HepG2 (cell line): ENCODE results near the gene KIAA1614. TPM values are rescaled to one million over a fixed set of nuclear protein-coding genes. Genes with fewer than 3 reads are reported as not detected.

Source experiments
- ATAC-seq: fragments of 200-7000 bp; cut with Tn5 transposase; 3 replicates; pipeline ENCODE4 v1.9.1; 2020; ENCODE audit warnings: mild to moderate bottlenecking, moderate library complexity
- BruUV-seq: library from RNA; stranded (reverse); fragments of 400-500 nt; replicated peaks from 2 replicates; lab custom pipeline; 2021; lab: Mats Ljungman, UMichigan
- CTCF ChIA-PET: fragments of 300-600 bp; formaldehyde crosslinking; extraction: SDS; loops from one replicate; lab custom pipeline; 2021; ENCODE audit warnings: low total read pairs, inconsistent platforms, low intra/inter-chr PET ratio; lab: Yijun Ruan, JAX
- POLR2A ChIA-PET: fragments of 350-600 bp; sonication (Branson Sonifier 250); formaldehyde crosslinking; loops from one replicate; lab custom pipeline; 2020; ENCODE audit warnings: antibody characterized with exemption, inconsistent platforms; lab: Yijun Ruan, JAX
- DNase-seq: peaks from one replicate; pipeline ENCODE4 v3.0.0-alpha.2; 2015; ENCODE audit warnings: low spot score
- FAIRE-seq: peaks from 3 replicates; lab custom pipeline; 2011; peaks lifted over from hg19 to GRCh38; lab: Jason Lieb, UNC
- H2AFZ ChIP-seq: one replicate; pipeline ENCODE4 v1.6.1; 2011; ENCODE audit warnings: low read length, inconsistent platforms
- H3K27ac ChIP-seq: fragments of 300-600 bp; 3 replicates; pipeline ENCODE4 v1.8.0; 2011; ENCODE audit warnings: mixed run types, mild to moderate bottlenecking, mixed read lengths, low read length, inconsistent platforms; ENCODE audit not compliant: insufficient read depth; ENCODE audit errors: extremely low read length
- H3K27me3 ChIP-seq, 2 experiments: fragments of 200-600 bp in 1 of 2; 2 replicates in 1 of 2; 3 replicates in 1 of 2; pipeline versions ENCODE4 v1.6.0 to v1.8.0; 2011; ENCODE audit warnings: low read length in 2 of 2, mild to moderate bottlenecking in 2 of 2, moderate library complexity in 2 of 2, inconsistent platforms in 1 of 2; ENCODE audit not compliant: insufficient read depth in 2 of 2, control insufficient read depth in 1 of 2
- H3K36me3 ChIP-seq, 2 experiments: fragments of 200-600 bp in 1 of 2; replicated peaks in 1 of 2; 2 replicates in 1 of 2; 3 replicates in 1 of 2; pipeline versions ENCODE4 v1.5.1 to v1.8.0; 2011; ENCODE audit warnings: low read length in 2 of 2, inconsistent platforms in 1 of 2; ENCODE audit not compliant: insufficient read depth in 2 of 2, control insufficient read depth in 1 of 2
- H3K4me1 ChIP-seq: 2 replicates; pipeline ENCODE4 v1.5.1; 2012; ENCODE audit warnings: low read length, inconsistent platforms; ENCODE audit not compliant: insufficient read depth
- H3K4me2 ChIP-seq: 2 replicates; pipeline ENCODE4 v1.6.0; 2011; ENCODE audit warnings: low read depth, low read length, inconsistent platforms
- H3K4me3 ChIP-seq, 3 experiments: fragments of 200-600 bp in 1 of 3; sonication (generic), shearing (Covaris generic) in 1 of 3; replicated peaks in 1 of 3; 2 replicates each; pipeline ENCODE4 v1.5.1; 2011 to 2016; ENCODE audit warnings: low read length in 3 of 3, inconsistent platforms in 2 of 3, low read depth in 2 of 3, mild to moderate bottlenecking in 2 of 3, control low read depth in 1 of 3, mixed read lengths in 1 of 3; ENCODE audit not compliant: insufficient read depth in 1 of 3
- H3K79me2 ChIP-seq: one replicate; pipeline ENCODE4 v1.6.1; 2011; ENCODE audit warnings: low read length, inconsistent platforms; ENCODE audit not compliant: insufficient read depth
- H3K9ac ChIP-seq: 2 replicates; pipeline ENCODE4 v1.6.0; 2011; ENCODE audit warnings: mild to moderate bottlenecking, low read depth, low read length, inconsistent platforms; ENCODE audit not compliant: insufficient read depth
- H3K9me3 ChIP-seq: 2 replicates; pipeline ENCODE4 v1.5.1; 2012; ENCODE audit warnings: mild to moderate bottlenecking, low read length
- H4K20me1 ChIP-seq: 2 replicates; pipeline ENCODE4 v1.6.0; 2011; ENCODE audit warnings: inconsistent platforms, mild to moderate bottlenecking, low read length, moderate library complexity; ENCODE audit not compliant: insufficient read depth
- CBX2 ChIP-seq, 2 experiments: fragments of 200-600 bp in 1 of 2; sonication (generic); formaldehyde crosslinking in 1 of 2; IDR thresholded peaks; 2 replicates each; pipeline versions ENCODE4 v1.7.0 to v1.8.1; 2018 to 2022; ENCODE audit warnings: low read depth in 2 of 2, low read length in 1 of 2, mild to moderate bottlenecking in 1 of 2, missing genetic modification reagents in 1 of 2
- CBX5 ChIP-seq: sonication (generic); formaldehyde crosslinking; IDR thresholded peaks from 2 replicates; pipeline ENCODE4 v1.4.0; 2020; ENCODE audit warnings: missing genetic modification reagents, borderline replicate concordance
- CEBPB ChIP-seq: IDR thresholded peaks from 2 replicates; pipeline ENCODE4 v1.6.1; 2011; ENCODE audit warnings: low read depth, low read length, improper control_type of control experiment, borderline replicate concordance
- CTCF ChIP-seq: sonication (generic); formaldehyde crosslinking; IDR thresholded peaks from 2 replicates; pipeline ENCODE4 v1.5.0; 2020; ENCODE audit warnings: mild to moderate bottlenecking, missing genetic modification reagents, moderate library complexity
- HHEX ChIP-seq: IDR thresholded peaks from 2 replicates; pipeline ENCODE4 v1.6.1; 2016; ENCODE audit warnings: control low read depth
- KLF12 ChIP-seq: sonication (generic); formaldehyde crosslinking; IDR thresholded peaks from 2 replicates; pipeline ENCODE4 v1.4.0; 2020; ENCODE audit warnings: missing genetic modification reagents, borderline replicate concordance
- MIER3 ChIP-seq: IDR thresholded peaks from 2 replicates; pipeline ENCODE4 v1.6.1; 2016; ENCODE audit warnings: missing compliant biosample characterization, borderline replicate concordance
- MIXL1 ChIP-seq: IDR thresholded peaks from 2 replicates; pipeline ENCODE4 v1.6.1; 2016
- MXD1 ChIP-seq: sonication (generic); formaldehyde crosslinking; IDR thresholded peaks from 2 replicates; pipeline ENCODE4 v1.4.0; 2020; ENCODE audit warnings: mild to moderate bottlenecking, missing genetic modification reagents
- NFE2 ChIP-seq: sonication (generic); formaldehyde crosslinking; IDR thresholded peaks from 2 replicates; pipeline ENCODE4 v1.4.0; 2020; ENCODE audit warnings: missing genetic modification reagents
- RAD21 ChIP-seq: fragments of 450-650 bp; formaldehyde crosslinking; IDR thresholded peaks from 2 replicates; pipeline ENCODE4 v1.5.0; 2020; ENCODE audit warnings: mild to moderate bottlenecking
- SMC3 ChIP-seq: IDR thresholded peaks from 2 replicates; pipeline ENCODE4 v1.6.1; 2011; ENCODE audit warnings: low read length, improper control_type of control experiment
- STAG1 ChIP-seq: sonication (generic); formaldehyde crosslinking; IDR thresholded peaks from 2 replicates; pipeline ENCODE4 v1.4.0; 2020; ENCODE audit warnings: missing genetic modification reagents
- TEAD3 ChIP-seq: optimal IDR thresholded peaks from 2 replicates; pipeline ENCODE3; 2016; ENCODE audit warnings: borderline replicate concordance
- TOPORS ChIP-seq: sonication (generic); formaldehyde crosslinking; IDR thresholded peaks from 2 replicates; pipeline ENCODE4 v1.8.0; 2023; ENCODE audit warnings: mild to moderate bottlenecking, missing genetic modification reagents
- XBP1 ChIP-seq: sonication (generic); formaldehyde crosslinking; IDR thresholded peaks from 2 replicates; pipeline ENCODE4 v1.5.0; 2020; ENCODE audit warnings: missing genetic modification reagents
- ZBTB1 ChIP-seq: sonication (generic); formaldehyde crosslinking; IDR thresholded peaks from 2 replicates; pipeline ENCODE4 v1.4.0; 2020; ENCODE audit warnings: missing genetic modification reagents, borderline replicate concordance
- ZNF629 ChIP-seq: sonication (generic); formaldehyde crosslinking; conservative IDR thresholded peaks from 2 replicates; pipeline ENCODE4 v1.5.0; 2020; ENCODE audit warnings: missing genetic modification reagents
- WGBS: methylation state at CpG from one replicate; pipeline ENCODE4 v1.1.6; 2017; ENCODE audit warnings: low lambda C conversion rate; 5-methylcytosine and 5-hydroxymethylcytosine counted together
- in situ Hi-C: cut with HindIII; loops from 2 replicates; pipeline ENCODE4 v1.10.0; 2017; ENCODE audit warnings: low pct_unique_long_range_greater_than_20kb; ENCODE audit not compliant: extremely low pct_ligation_motif_present
- intact Hi-C: fragments of 100-400 bp; cut with micrococcal nuclease; formaldehyde crosslinking; loops from one replicate; pipeline ENCODE4 v1.10.0; 2022; ENCODE audit not compliant: unreplicated experiment
- polyA plus RNA-seq, 8 experiments: library from polyadenylated mRNA; depleted of rRNA in 3 of 8; stranded (reverse) in 7 of 8; unstranded in 1 of 8; fragments of >200 nt; fragmentation: Illumina TruSeq in 4 of 8; extraction: Trizol in 4 of 8; gene quantifications; 2 replicates each; pipeline versions ENCODE4 v1.2.1 to v1.2.3, GENCODE V29; 2011 to 2016; ENCODE audit warnings: low read depth in 4 of 8, missing spikeins in 1 of 8, mixed read lengths in 1 of 8; ENCODE audit not compliant: insufficient read depth in 1 of 8
- total RNA-seq, 5 experiments: library from RNA; depleted of rRNA; stranded (reverse); fragments of >200 nt; fragmentation: Illumina TruSeq; extraction: Trizol; gene quantifications; 2 replicates each; pipeline ENCODE4 v1.2.3, GENCODE V29; 2016; ENCODE audit warnings: low read depth in 1 of 5
- TF ChIP-seq, protein P1 (sequence below): sonication (generic); formaldehyde crosslinking; IDR thresholded peaks from 2 replicates; pipeline ENCODE4 v1.8.0; 2023; ENCODE audit warnings: mild to moderate bottlenecking, missing genetic modification reagents

The KIAA1614 gene
- total and polyA plus RNA-seq, 2 of the 13 experiments (the other 11 are each of a cell fraction or from before 2014, with no cell fraction given), result 0.15 to 0.77 TPM

GRCh38 chr1:180863158-180863775 lies 49.4 kb upstream of the KIAA1614 start (continued):
- TF ChIP-seq ZNF629 (CRISPR knock-in tag) (no peak), XBP1 (CRISPR knock-in tag) (no peak), KLF12 (CRISPR knock-in tag) (no peak), STAG1 (CRISPR knock-in tag) (peak; percentile 87), RAD21 (CRISPR knock-in tag) (peak; percentile 73), TEAD3 (CRISPR knock-in tag) (peak; percentile 23), NFE2 (CRISPR knock-in tag) (no peak), MIER3 (CRISPR knock-in tag) (no peak)
- TF ChIP-seq, protein P1, sequence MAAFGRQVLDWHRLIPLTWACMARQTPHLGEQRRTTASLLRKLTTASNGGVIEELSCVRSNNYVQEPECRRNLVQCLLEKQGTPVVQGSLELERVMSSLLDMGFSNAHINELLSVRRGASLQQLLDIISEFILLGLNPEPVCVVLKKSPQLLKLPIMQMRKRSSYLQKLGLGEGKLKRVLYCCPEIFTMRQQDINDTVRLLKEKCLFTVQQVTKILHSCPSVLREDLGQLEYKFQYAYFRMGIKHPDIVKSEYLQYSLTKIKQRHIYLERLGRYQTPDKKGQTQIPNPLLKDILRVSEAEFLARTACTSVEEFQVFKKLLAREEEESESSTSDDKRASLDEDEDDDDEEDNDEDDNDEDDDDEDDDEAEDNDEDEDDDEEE (CRISPR knock-in tag), result no peak
- TF ChIP-seq, all 625 proteins: peak for 5

- intact Hi-C loops (loop anchor here (1.0 to 10.0 kb wide), 4 partner anchors 153 to 284 kb away; partner anchors contain the start of gene MR1), in situ Hi-C loops (loop anchor here (10.0 kb wide), 1 partner anchor 263 kb away; no protein-coding TSS in a partner anchor)
- Histone ChIP-seq H3K4me1 (no peaks in the 10 kb centered on the region), H4K20me1 (no peaks in the 10 kb centered on the region), H3K79me2 (no peaks in the 10 kb centered on the region), H3K27ac (no peak overlapping the region), H2AFZ (no peak overlapping the region), H3K4me2 (no peak overlapping the region), H3K27me3 (no peaks in the 10 kb centered on the region; a peak in 1 of 5 replicates), H3K4me3 (no peak overlapping the region), H3K9me3 (no peaks in the 10 kb centered on the region), H3K36me3 (peaks cover 1 to 8% of the 10 kb centered on the region in 2 experiments; a peak in 1 of 5 replicates), H3K9ac (no peak overlapping the region)
- ATAC-seq (peak; percentile 54; the same call in 2 of the 3 replicates), FAIRE-seq (peak; percentile 50), DNase-seq (peak; percentile 25)
- ChIA-PET POLR2A (interaction anchor here (0.8 to 1.3 kb wide), 2 partner anchors 44 to 207 kb away, joined by 3 read pairs; no protein-coding TSS in a partner anchor), CTCF (interaction anchor here (0.7 to 2.2 kb wide), 3 partner anchors 35 to 285 kb away, joined by 4 to 15 read pairs (median 12); no protein-coding TSS in a partner anchor)
- BruUV-seq, result no TSS peak
- 88% methylated on average over 6 of the region's 6 CpGs for WGBS
- TF ChIP-seq CTCF (CRISPR knock-in tag) (peak; percentile 71), CBX5 (no peak), HHEX (CRISPR knock-in tag) (no peak), SMC3 (peak; percentile 55), CEBPB (0 out of 2 replicates have a peak, but pooled peaks have one; percentile 17), MXD1 (CRISPR knock-in tag) (no peak), RAD21 (CRISPR knock-in tag) (peak; percentile 42; the same call in 1 of the 2 replicates), MIXL1 (peak; percentile 62; the same call in 1 of the 2 replicates), TOPORS (CRISPR knock-in tag) (no peak), STAG1 (CRISPR knock-in tag) (peak; percentile 80), CBX2 (IDR thresholded peaks at IDR 0.05; ENCODE audit: low read depth, low read length) (no peak), CBX2 (CRISPR knock-in tag; IDR thresholded peaks at IDR 0.05; ENCODE audit: low read depth) (no peak), ZBTB1 (CRISPR knock-in tag) (no peak)
Measured at GRCh38 chr1:180881806-180882509, 30.7 kb upstream of the KIAA1614 start.
